Fibroblast of peridontal ligament (primary cell): ENCODE results near the gene KLF11.

ENCODE experiments used
- DNase-seq: peaks from one replicate; pipeline ENCODE4 v3.0.0-alpha.2; 2010; ENCODE audit errors: extremely low read depth

Gene KLF11

GRCh38 chr2:10063566-10063965, 20.2 kb downstream of the KLF11 start:
- no peak for DNase-seq

DNA sequence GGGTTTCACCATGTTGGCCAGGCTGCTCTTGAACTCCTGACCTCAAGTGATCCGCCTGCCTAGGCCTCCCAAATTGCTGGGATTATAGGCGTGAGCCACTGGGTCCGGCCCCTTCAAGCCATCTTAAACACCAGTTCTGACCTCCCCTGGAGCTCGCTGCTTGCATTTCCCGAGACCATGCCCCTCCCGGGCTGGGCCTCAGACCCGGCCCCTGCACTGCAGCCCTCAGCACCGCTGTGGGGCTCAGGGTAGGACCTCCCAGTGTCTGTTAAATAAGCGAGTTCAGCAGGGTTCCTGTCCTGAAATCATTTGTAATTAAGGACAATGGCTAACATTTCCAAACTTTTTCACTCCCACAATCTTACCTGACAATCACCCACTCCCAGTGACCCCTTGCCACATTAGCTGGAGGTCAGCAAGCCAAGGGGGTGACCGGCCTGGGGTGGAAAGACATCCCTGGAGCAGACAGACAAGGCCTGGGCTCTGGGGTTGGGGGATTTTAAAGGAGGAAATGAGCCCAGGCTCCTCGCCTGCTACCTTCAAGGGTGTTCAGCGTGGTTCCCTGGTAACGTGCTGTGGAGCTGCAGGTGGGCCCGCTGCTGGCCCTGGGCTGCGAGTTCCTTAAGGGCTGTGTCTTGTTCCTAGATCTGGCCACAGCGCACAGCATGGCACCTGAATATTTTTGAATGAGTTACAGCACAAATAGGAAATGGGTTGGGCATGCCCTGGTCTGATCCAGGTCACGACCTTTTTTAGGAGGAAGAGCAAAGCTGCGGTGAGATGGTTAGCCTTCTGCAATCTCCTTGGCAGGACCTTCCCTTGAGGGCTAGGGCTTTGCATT, 21.8 kb downstream of the KLF11 start:
- DNase-seq = no peak

GRCh38 chr2:10065773-10066055, 22.4 kb downstream of the KLF11 start:
- no peak for DNase-seq

DNA sequence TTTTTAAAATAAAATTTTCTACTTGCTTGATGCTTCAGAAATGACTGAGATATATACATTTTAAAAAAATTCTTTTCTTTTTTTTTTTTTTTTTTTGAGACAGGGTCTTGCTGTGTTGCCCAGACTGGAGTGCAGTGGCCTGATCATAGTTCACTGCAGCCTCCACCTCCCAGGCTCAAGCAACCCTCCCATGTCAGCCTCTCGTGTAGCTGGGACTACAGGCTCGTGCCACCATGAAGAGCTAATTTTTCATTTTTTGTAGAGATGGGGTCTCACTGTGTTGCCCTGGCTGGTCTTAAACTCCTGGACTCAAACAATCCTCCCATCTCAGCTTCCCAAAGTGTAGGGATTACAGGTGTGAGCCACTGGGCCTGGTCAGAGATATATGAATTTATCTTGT, 24.0 kb downstream of the KLF11 start:
- no peak for DNase-seq

DNA sequence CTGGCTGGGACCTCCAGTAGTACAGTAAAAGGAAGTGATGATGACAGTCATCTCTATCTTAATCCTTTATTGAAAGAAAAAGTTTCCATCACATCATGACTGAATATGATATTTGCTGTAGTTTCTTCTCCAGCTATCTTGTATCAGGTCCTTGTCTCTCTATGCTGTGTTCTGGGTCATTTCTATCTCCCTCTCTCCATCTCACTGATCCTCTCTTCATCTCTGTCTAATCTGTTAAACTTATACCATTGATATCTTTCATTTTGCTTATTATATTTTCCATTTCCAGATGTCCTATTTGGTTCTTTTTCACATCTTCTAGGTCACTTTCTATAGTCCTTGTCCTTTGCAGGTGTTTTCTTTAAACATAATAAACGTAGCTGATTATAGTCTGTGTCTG, 24.5 kb downstream of the KLF11 start:
- DNase-seq = no peak

DNA sequence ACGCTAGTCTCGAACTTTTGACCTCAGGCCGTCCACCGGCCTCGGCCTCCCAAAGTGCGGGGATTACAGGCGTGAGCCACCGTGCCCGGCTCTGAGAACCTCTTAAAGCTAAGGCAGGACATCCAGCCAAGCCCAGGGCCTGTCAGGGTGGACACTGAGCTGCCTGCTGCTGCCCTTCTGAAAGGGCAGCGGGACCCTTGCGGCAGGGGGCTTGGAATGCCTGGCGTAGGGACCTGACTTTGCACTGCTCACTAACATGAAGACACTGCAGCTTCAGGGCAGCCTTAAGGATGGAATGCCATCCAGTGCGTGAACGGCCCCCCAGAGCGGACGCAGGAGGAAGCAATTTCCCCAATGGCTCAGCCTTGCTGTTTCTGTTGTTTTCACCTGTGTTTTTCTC, 27.8 kb downstream of the KLF11 start:
- no peak for DNase-seq

- DNase-seq = no peak
These were observed 28.2 kb downstream of the KLF11 start for GRCh38 chr2:10071595-10071994.

DNA sequence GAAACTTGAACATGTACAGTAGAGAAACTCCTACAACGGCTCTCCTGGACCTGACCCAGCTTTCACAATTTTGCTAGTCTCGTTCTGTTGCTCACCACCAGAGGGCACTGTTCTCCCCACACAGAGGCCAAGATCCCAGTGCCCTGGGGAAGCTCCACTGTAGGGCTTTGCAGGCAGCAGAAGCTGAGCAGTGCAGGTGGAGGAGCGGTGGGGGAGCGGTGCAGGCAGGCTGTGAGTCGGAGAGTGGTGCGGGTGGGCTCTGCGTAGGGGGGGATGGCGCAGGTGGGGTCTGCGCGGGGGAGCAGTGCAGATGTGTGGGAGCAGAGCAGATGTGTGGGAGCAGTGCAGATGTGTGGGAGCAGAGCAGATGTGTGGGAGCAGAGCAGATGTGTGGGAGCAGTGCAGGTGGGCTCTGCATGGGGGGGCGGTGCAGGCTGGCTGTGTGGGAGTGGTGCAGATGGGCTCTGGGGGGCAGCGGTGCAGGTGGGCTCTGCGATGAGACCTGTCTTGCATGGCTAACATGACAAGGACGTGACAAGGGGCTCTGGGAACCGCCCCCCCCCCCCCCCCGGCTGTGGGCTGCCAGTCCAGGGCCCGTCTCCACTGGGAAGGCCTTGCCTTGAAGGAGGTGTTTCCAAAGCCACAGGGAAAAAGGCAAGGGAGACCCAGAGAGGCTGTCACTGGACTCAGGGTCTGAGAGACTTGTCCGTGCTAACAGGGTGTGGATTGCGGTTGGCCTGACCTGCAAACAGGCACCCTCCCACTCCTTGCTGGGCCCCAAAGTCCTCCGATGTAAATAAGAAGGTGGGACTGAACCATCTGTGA, 29.5 kb downstream of the KLF11 start:
- DNase-seq = peak; percentile 90

DNA sequence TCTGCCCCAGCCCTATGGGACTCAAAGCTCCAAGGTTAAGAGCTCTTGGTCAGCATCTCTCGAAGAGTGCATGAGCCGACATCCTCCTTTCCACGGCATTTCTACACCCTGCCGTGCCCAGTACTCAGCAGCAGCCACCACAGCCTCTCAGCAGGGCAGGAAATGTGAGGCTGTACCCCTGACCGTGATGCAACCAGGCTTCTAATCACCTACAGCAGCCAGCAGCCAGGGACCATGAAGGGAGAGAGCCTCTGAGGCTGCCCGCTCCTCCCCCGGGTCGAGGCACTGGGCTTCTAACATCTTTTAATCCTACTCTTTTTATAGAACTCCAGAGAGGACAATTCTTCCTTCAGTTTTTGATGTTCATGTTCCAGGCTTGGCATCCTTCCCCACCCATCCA, 30.4 kb downstream of the KLF11 start:
- DNase-seq = no peak

GRCh38 chr2:10075101-10075500, 31.8 kb downstream of the KLF11 start:
- DNase-seq = no peak

DNA sequence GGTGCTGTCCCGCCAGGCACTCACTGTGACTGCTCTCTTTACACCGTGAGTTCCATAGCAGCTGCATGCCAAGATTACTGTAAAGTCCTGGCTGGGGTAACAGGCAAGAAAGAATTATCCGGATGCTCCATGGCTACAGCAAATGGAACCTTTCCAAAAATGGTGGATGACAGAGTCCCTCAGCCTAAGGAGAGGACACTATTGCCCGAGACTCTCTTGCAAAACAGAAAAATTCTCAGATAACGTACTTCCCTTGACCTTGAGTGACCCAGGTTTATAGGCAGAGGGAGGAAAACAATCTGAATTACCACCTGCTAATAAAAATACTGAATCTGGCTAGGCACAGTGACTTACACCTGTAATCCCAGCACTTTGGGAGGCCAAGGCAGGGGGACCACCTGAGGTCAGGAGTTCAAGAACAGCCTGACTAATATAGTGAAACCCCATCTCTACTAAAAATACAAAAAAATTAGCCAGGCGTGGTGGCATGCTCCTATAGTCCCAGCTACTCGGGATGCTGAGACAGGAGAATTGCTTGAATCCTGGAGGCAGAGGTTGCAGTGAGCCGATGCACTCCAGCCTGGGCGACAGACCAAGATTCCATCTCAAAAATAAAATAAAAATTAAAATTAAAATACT, 32.3 kb downstream of the KLF11 start:
- DNase-seq = no peak

- no peak for DNase-seq
These were observed 33.2 kb downstream of the KLF11 start for GRCh38 chr2:10076511-10076910.

DNA sequence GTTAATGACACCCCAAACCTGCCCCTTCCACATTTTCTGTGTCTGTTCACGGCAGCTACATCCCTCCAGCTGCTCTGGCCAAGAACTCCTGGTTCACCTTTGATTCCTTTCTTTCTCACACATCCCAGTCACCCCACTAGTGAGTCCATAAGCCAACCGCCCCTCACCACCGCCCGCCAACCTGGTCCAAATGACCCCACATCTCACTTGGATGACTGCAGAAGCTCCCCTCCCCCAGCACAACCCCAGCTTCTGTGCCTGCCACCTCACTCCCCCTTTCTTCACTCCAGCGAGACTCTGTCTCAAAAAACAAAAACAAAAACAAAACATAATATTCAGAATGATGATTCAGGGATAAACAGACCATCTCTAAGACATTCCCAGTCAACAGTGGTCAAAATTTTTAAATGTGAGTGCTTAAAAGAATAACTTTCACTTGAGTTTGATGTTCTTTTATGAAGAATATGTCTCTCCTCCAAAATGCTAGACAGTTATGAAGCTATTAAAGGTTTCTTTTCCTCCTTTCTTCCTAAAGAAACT, 33.7 kb downstream of the KLF11 start:
- DNase-seq = no peak

- no peak for DNase-seq
These were observed 34.7 kb downstream of the KLF11 start for GRCh38 chr2:10078001-10078400.

DNA sequence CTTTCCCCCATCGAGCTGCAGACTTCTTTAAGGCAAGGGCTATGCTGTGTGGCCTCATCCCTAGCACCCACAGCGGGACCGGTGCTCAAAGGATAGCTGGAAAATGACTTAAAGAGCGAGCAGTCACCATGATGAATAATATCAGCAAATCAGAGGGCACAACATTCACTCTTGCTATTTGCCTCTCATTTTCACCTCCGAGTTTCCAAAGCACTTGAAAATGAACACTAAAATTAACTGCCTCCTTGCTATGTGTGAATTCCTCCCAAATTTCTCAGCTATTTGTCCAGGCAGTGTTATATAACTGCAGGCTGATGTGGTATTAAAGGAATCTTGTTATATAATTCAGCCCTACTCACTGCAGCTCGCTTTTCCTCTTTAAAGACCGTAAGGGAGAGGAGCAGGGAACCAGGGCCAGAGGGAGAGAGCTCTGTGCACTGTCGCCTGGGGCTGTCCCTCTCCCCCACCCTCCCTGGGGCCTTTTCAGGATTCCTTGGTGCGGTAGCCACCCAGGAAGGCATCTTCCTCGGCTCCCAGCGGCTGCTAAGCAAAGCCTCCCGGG, 35.4 kb downstream of the KLF11 start:
- peak; percentile 56 for DNase-seq

- peak; percentile 70 for DNase-seq
These were observed 36.0 kb downstream of the KLF11 start for GRCh38 chr2:10079266-10079869.

GRCh38 chr2:10079870-10080535, 36.7 kb downstream of the KLF11 start, which contains the start of gene CYS1:
Gene CYS1, minus strand, starts transcription at chr2:10080411. Its CDS starts 188 bp downstream, at chr2:10080223.
- no peak for DNase-seq

GRCh38 chr2:10080536-10081304, 37.4 kb downstream of the KLF11 start:
- no peak for DNase-seq

GRCh38 chr2:10083046-10083445, 39.7 kb downstream of the KLF11 start:
- peak; percentile 17 for DNase-seq

DNA sequence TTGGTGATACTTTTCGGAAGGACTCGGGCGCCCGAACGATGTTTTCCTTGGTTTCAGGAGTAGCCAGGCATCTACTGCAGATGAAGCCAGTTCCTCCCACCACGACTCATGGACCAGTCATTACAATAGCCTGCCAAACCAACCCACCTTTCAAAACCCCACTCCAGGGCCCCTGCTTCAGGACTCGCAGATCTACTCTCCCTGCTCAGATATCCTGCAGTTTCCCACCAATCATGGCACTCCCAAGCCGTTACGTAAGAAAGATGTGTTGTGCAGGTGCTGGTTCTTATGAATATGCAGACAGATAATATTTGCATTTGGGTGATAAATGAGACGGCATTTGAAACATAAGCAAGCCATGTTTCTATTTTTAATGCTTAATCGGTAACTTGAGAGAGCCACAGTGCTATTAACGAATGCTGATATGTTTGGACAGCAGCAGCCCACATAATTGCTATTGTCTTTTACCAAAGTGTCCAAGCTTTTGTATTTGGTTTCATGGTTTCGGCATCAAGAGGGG, 40.4 kb downstream of the KLF11 start:
- no peak for DNase-seq
